HepG2 (cell line): ENCODE data around the gene ZNF804A. TPM values are rescaled to one million over a fixed set of nuclear protein-coding genes. Genes with fewer than 3 reads are reported as not detected.

Experiments
- ATAC-seq: fragments of 200-7000 bp; cut with Tn5 transposase; 3 replicates; pipeline ENCODE4 v1.9.1; 2020; ENCODE audit warnings: mild to moderate bottlenecking, moderate library complexity
- BruUV-seq: library from RNA; stranded (reverse); fragments of 400-500 nt; replicated peaks from 2 replicates; lab custom pipeline; 2021; lab: Mats Ljungman, UMichigan
- CTCF ChIA-PET: fragments of 300-600 bp; formaldehyde crosslinking; extraction: SDS; loops from one replicate; lab custom pipeline; 2021; ENCODE audit warnings: low total read pairs, inconsistent platforms, low intra/inter-chr PET ratio; lab: Yijun Ruan, JAX
- POLR2A ChIA-PET: fragments of 350-600 bp; sonication (Branson Sonifier 250); formaldehyde crosslinking; loops from one replicate; lab custom pipeline; 2020; ENCODE audit warnings: antibody characterized with exemption, inconsistent platforms; lab: Yijun Ruan, JAX
- DNase-seq: peaks from one replicate; pipeline ENCODE4 v3.0.0-alpha.2; 2015; ENCODE audit warnings: low spot score
- FAIRE-seq: peaks from 3 replicates; lab custom pipeline; 2011; peaks lifted over from hg19 to GRCh38; lab: Jason Lieb, UNC
- H2AFZ ChIP-seq: one replicate; pipeline ENCODE4 v1.6.1; 2011; ENCODE audit warnings: low read length, inconsistent platforms
- H3K27ac ChIP-seq: fragments of 300-600 bp; 3 replicates; pipeline ENCODE4 v1.8.0; 2011; ENCODE audit warnings: mixed run types, mild to moderate bottlenecking, mixed read lengths, low read length, inconsistent platforms; ENCODE audit not compliant: insufficient read depth; ENCODE audit errors: extremely low read length
- H3K27me3 ChIP-seq, 2 experiments: fragments of 200-600 bp in 1 of 2; 2 replicates in 1 of 2; 3 replicates in 1 of 2; pipeline versions ENCODE4 v1.6.0 to v1.8.0; 2011; ENCODE audit warnings: low read length in 2 of 2, mild to moderate bottlenecking in 2 of 2, moderate library complexity in 2 of 2, inconsistent platforms in 1 of 2; ENCODE audit not compliant: insufficient read depth in 2 of 2, control insufficient read depth in 1 of 2
- H3K36me3 ChIP-seq, 2 experiments: fragments of 200-600 bp in 1 of 2; replicated peaks in 1 of 2; 2 replicates in 1 of 2; 3 replicates in 1 of 2; pipeline versions ENCODE4 v1.5.1 to v1.8.0; 2011; ENCODE audit warnings: low read length in 2 of 2, inconsistent platforms in 1 of 2; ENCODE audit not compliant: insufficient read depth in 2 of 2, control insufficient read depth in 1 of 2
- H3K4me1 ChIP-seq: 2 replicates; pipeline ENCODE4 v1.5.1; 2012; ENCODE audit warnings: low read length, inconsistent platforms; ENCODE audit not compliant: insufficient read depth
- H3K4me2 ChIP-seq: 2 replicates; pipeline ENCODE4 v1.6.0; 2011; ENCODE audit warnings: low read depth, low read length, inconsistent platforms
- H3K4me3 ChIP-seq, 3 experiments: fragments of 200-600 bp in 1 of 3; sonication (generic), shearing (Covaris generic) in 1 of 3; replicated peaks in 1 of 3; 2 replicates each; pipeline ENCODE4 v1.5.1; 2011 to 2016; ENCODE audit warnings: low read length in 3 of 3, inconsistent platforms in 2 of 3, low read depth in 2 of 3, mild to moderate bottlenecking in 2 of 3, control low read depth in 1 of 3, mixed read lengths in 1 of 3; ENCODE audit not compliant: insufficient read depth in 1 of 3
- H3K79me2 ChIP-seq: one replicate; pipeline ENCODE4 v1.6.1; 2011; ENCODE audit warnings: low read length, inconsistent platforms; ENCODE audit not compliant: insufficient read depth
- H3K9ac ChIP-seq: 2 replicates; pipeline ENCODE4 v1.6.0; 2011; ENCODE audit warnings: mild to moderate bottlenecking, low read depth, low read length, inconsistent platforms; ENCODE audit not compliant: insufficient read depth
- H3K9me3 ChIP-seq: 2 replicates; pipeline ENCODE4 v1.5.1; 2012; ENCODE audit warnings: mild to moderate bottlenecking, low read length
- H4K20me1 ChIP-seq: 2 replicates; pipeline ENCODE4 v1.6.0; 2011; ENCODE audit warnings: inconsistent platforms, mild to moderate bottlenecking, low read length, moderate library complexity; ENCODE audit not compliant: insufficient read depth
- ARNT2 ChIP-seq: sonication (generic); formaldehyde crosslinking; IDR thresholded peaks from 2 replicates; pipeline ENCODE4 v1.8.0; 2022; ENCODE audit warnings: mild to moderate bottlenecking, low read depth, missing genetic modification reagents, moderate library complexity
- RCOR2 ChIP-seq: IDR thresholded peaks from 2 replicates; pipeline ENCODE4 v1.6.1; 2016; ENCODE audit warnings: missing biosample characterization, missing genetic modification reagents
- REL ChIP-seq: sonication (generic); formaldehyde crosslinking; conservative IDR thresholded peaks from 2 replicates; pipeline ENCODE4 v1.8.0; 2022; ENCODE audit warnings: mild to moderate bottlenecking, missing genetic modification reagents, moderate library complexity
- TOE1 ChIP-seq: sonication (generic); formaldehyde crosslinking; IDR thresholded peaks from 2 replicates; pipeline ENCODE4 v1.4.0; 2020; ENCODE audit warnings: mild to moderate bottlenecking, missing genetic modification reagents
- ZBTB7B ChIP-seq: sonication (generic); formaldehyde crosslinking; IDR thresholded peaks from 2 replicates; pipeline ENCODE4 v1.4.0; 2020; ENCODE audit warnings: missing genetic modification reagents
- ZNF230 ChIP-seq: sonication (generic); formaldehyde crosslinking; IDR thresholded peaks from 2 replicates; pipeline ENCODE4 v1.4.0; 2020; ENCODE audit warnings: mild to moderate bottlenecking, missing genetic modification reagents
- ZNF234 ChIP-seq: sonication (generic); formaldehyde crosslinking; conservative IDR thresholded peaks from 2 replicates; pipeline ENCODE4 v1.5.1; 2020; ENCODE audit warnings: mild to moderate bottlenecking, missing genetic modification reagents
- ZNF572 ChIP-seq: sonication (generic); formaldehyde crosslinking; IDR thresholded peaks from 2 replicates; pipeline ENCODE4 v1.5.1; 2020; ENCODE audit warnings: mild to moderate bottlenecking, missing genetic modification reagents
- ZNF75D ChIP-seq: sonication (generic); formaldehyde crosslinking; IDR thresholded peaks from 2 replicates; pipeline ENCODE4 v1.8.1; 2023; ENCODE audit warnings: missing genetic modification reagents, mild to moderate bottlenecking, borderline replicate concordance
- WGBS: methylation state at CpG from one replicate; pipeline ENCODE4 v1.1.6; 2017; ENCODE audit warnings: low lambda C conversion rate; 5-methylcytosine and 5-hydroxymethylcytosine counted together
- in situ Hi-C: cut with HindIII; loops from 2 replicates; pipeline ENCODE4 v1.10.0; 2017; ENCODE audit warnings: low pct_unique_long_range_greater_than_20kb; ENCODE audit not compliant: extremely low pct_ligation_motif_present
- intact Hi-C: fragments of 100-400 bp; cut with micrococcal nuclease; formaldehyde crosslinking; loops from one replicate; pipeline ENCODE4 v1.10.0; 2022; ENCODE audit not compliant: unreplicated experiment
- polyA plus RNA-seq, 8 experiments: library from polyadenylated mRNA; depleted of rRNA in 3 of 8; stranded (reverse) in 7 of 8; unstranded in 1 of 8; fragments of >200 nt; fragmentation: Illumina TruSeq in 4 of 8; extraction: Trizol in 4 of 8; gene quantifications; 2 replicates each; pipeline versions ENCODE4 v1.2.1 to v1.2.3, GENCODE V29; 2011 to 2016; ENCODE audit warnings: low read depth in 4 of 8, missing spikeins in 1 of 8, mixed read lengths in 1 of 8; ENCODE audit not compliant: insufficient read depth in 1 of 8
- total RNA-seq, 5 experiments: library from RNA; depleted of rRNA; stranded (reverse); fragments of >200 nt; fragmentation: Illumina TruSeq; extraction: Trizol; gene quantifications; 2 replicates each; pipeline ENCODE4 v1.2.3, GENCODE V29; 2016; ENCODE audit warnings: low read depth in 1 of 5
- TF ChIP-seq, protein P1 (sequence below): sonication (generic); formaldehyde crosslinking; IDR thresholded peaks from 2 replicates; pipeline ENCODE4 v1.4.0; 2020; ENCODE audit warnings: mild to moderate bottlenecking, missing genetic modification reagents
- TF ChIP-seq, protein P2 (sequence below): sonication (generic); formaldehyde crosslinking; IDR thresholded peaks from 2 replicates; pipeline ENCODE4 v1.4.0; 2020; ENCODE audit warnings: mild to moderate bottlenecking, missing genetic modification reagents
- TF ChIP-seq, protein P3 (sequence below): sonication (generic); formaldehyde crosslinking; IDR thresholded peaks from 2 replicates; pipeline ENCODE4 v1.4.0; 2020; ENCODE audit warnings: missing genetic modification reagents, borderline replicate concordance
- TF ChIP-seq, protein P4 (sequence below): sonication (generic); formaldehyde crosslinking; IDR thresholded peaks from 2 replicates; pipeline ENCODE4 v1.8.0; 2022; ENCODE audit warnings: missing genetic modification reagents, mild to moderate bottlenecking, moderate library complexity, borderline replicate concordance
- TF ChIP-seq, protein P5 (sequence below): sonication (generic); formaldehyde crosslinking; IDR thresholded peaks from 2 replicates; pipeline ENCODE4 v1.9.0; 2021; ENCODE audit warnings: missing genetic modification reagents, borderline replicate concordance

Gene ZNF804A
- total and polyA plus RNA-seq, 2 of the 13 experiments (the other 11 are each of a cell fraction or from before 2014, with no cell fraction given), result 0.07 to 0.09 TPM

DNA sequence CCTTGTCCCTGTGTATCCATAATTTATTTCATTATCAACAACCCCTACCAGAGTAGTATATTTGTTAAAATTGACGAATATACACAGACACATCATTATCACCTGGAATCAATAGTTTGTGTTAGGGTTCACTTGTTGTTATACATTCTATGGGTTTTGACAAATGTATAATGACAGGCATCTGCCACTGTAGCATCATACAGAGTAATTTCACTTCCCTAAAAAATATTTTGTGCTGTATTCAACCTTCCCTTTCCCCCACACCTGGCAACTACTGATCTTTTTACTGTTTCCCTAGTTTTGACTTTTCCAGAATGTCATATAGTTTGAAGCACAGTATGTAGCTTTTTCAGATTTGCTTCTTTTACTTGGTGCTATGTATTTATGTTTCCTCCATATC is 132.0 kb downstream of the ZNF804A start:
- no peak for FAIRE-seq
- no peak overlapping the region for H2AFZ ChIP-seq
- no peak overlapping the region for H3K4me3 ChIP-seq
- H3K36me3 ChIP-seq, result no peaks in the 10 kb centered on the region
- ATAC-seq, result no peak
- no peak overlapping the region for H3K4me2 ChIP-seq
- H3K27ac ChIP-seq, result no peak overlapping the region
- no peaks in the 10 kb centered on the region for H3K27me3 ChIP-seq
- WGBS, result 2% methylated on average over 1 of the region's 1 CpG
- CTCF ChIA-PET, result no interaction called here
- TF ChIP-seq, protein P1, sequence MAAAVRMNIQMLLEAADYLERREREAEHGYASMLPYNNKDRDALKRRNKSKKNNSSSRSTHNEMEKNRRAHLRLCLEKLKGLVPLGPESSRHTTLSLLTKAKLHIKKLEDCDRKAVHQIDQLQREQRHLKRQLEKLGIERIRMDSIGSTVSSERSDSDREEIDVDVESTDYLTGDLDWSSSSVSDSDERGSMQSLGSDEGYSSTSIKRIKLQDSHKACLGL (CRISPR knock-in tag), result no peak
- TF ChIP-seq, protein P2, sequence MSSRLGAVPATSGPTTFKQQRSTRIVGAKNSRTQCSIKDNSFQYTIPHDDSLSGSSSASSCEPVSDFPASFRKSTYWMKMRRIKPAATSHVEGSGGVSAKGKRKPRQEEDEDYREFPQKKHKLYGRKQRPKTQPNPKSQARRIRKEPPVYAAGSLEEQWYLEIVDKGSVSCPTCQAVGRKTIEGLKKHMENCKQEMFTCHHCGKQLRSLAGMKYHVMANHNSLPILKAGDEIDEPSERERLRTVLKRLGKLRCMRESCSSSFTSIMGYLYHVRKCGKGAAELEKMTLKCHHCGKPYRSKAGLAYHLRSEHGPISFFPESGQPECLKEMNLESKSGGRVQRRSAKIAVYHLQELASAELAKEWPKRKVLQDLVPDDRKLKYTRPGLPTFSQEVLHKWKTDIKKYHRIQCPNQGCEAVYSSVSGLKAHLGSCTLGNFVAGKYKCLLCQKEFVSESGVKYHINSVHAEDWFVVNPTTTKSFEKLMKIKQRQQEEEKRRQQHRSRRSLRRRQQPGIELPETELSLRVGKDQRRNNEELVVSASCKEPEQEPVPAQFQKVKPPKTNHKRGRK, result no peak
- no peak for TF ChIP-seq TOE1 (CRISPR knock-in tag)
- no peak for TF ChIP-seq RCOR2 (CRISPR knock-in tag)
- no peak for TF ChIP-seq REL (CRISPR knock-in tag)
- TF ChIP-seq, protein P3, sequence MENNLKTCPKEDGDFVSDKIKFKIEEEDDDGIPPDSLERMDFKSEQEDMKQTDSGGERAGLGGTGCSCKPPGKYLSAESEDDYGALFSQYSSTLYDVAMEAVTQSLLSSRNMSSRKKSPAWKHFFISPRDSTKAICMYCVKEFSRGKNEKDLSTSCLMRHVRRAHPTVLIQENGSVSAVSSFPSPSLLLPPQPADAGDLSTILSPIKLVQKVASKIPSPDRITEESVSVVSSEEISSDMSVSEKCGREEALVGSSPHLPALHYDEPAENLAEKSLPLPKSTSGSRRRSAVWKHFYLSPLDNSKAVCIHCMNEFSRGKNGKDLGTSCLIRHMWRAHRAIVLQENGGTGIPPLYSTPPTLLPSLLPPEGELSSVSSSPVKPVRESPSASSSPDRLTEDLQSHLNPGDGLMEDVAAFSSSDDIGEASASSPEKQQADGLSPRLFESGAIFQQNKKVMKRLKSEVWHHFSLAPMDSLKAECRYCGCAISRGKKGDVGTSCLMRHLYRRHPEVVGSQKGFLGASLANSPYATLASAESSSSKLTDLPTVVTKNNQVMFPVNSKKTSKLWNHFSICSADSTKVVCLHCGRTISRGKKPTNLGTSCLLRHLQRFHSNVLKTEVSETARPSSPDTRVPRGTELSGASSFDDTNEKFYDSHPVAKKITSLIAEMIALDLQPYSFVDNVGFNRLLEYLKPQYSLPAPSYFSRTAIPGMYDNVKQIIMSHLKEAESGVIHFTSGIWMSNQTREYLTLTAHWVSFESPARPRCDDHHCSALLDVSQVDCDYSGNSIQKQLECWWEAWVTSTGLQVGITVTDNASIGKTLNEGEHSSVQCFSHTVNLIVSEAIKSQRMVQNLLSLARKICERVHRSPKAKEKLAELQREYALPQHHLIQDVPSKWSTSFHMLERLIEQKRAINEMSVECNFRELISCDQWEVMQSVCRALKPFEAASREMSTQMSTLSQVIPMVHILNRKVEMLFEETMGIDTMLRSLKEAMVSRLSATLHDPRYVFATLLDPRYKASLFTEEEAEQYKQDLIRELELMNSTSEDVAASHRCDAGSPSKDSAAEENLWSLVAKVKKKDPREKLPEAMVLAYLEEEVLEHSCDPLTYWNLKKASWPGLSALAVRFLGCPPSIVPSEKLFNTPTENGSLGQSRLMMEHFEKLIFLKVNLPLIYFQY (CRISPR knock-in tag), result no peak
- TF ChIP-seq ZBTB7B (CRISPR knock-in tag), result no peak
- no peak for TF ChIP-seq ZNF234 (CRISPR knock-in tag)
- no peak for TF ChIP-seq ZNF75D (CRISPR knock-in tag)
- TF ChIP-seq, protein P4, sequence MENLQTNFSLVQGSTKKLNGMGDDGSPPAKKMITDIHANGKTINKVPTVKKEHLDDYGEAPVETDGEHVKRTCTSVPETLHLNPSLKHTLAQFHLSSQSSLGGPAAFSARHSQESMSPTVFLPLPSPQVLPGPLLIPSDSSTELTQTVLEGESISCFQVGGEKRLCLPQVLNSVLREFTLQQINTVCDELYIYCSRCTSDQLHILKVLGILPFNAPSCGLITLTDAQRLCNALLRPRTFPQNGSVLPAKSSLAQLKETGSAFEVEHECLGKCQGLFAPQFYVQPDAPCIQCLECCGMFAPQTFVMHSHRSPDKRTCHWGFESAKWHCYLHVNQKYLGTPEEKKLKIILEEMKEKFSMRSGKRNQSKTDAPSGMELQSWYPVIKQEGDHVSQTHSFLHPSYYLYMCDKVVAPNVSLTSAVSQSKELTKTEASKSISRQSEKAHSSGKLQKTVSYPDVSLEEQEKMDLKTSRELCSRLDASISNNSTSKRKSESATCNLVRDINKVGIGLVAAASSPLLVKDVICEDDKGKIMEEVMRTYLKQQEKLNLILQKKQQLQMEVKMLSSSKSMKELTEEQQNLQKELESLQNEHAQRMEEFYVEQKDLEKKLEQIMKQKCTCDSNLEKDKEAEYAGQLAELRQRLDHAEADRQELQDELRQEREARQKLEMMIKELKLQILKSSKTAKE (CRISPR knock-in tag), result no peak
- TF ChIP-seq, protein P5, sequence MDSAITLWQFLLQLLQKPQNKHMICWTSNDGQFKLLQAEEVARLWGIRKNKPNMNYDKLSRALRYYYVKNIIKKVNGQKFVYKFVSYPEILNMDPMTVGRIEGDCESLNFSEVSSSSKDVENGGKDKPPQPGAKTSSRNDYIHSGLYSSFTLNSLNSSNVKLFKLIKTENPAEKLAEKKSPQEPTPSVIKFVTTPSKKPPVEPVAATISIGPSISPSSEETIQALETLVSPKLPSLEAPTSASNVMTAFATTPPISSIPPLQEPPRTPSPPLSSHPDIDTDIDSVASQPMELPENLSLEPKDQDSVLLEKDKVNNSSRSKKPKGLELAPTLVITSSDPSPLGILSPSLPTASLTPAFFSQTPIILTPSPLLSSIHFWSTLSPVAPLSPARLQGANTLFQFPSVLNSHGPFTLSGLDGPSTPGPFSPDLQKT (CRISPR knock-in tag), result no peak
- TF ChIP-seq ARNT2 (CRISPR knock-in tag), result no peak
- no peak for TF ChIP-seq ZNF572
- TF ChIP-seq ZNF230, result no peak
- H3K79me2 ChIP-seq, result no peaks in the 10 kb centered on the region
- intact Hi-C loops, result no loop called here
- no TSS peak for BruUV-seq
- no peak for DNase-seq
- H3K4me1 ChIP-seq, result no peaks in the 10 kb centered on the region
- H3K9ac ChIP-seq, result no peak overlapping the region
- in situ Hi-C loops, result no loop called here
- no peaks in the 10 kb centered on the region for H3K9me3 ChIP-seq
- H4K20me1 ChIP-seq, result no peaks in the 10 kb centered on the region
- POLR2A ChIA-PET, result no interaction called here
